Skeletal muscle tissue (tissue), 4 donors: ENCODE results near the gene TGM4. TPM values are rescaled to one million over a fixed set of nuclear protein-coding genes. Genes with fewer than 3 reads are reported as not detected.

Experiments used
- H3K27ac ChIP-seq: one replicate; pipeline ENCODE4 v1.7.0; 2013; ENCODE audit warnings: mild to moderate bottlenecking, low read depth, low read length, inconsistent platforms
- H3K27me3 ChIP-seq, 3 donors: one replicate each; pipeline ENCODE4 v1.7.0; 2013; ENCODE audit warnings: low read length in 3 of 3; ENCODE audit not compliant: control insufficient read depth in 3 of 3, insufficient read depth in 3 of 3
- H3K36me3 ChIP-seq, 3 donors: one replicate each; pipeline ENCODE4 v1.7.0; 2013; ENCODE audit warnings: low read length in 3 of 3; ENCODE audit not compliant: control insufficient read depth in 3 of 3, insufficient read depth in 3 of 3
- H3K4me1 ChIP-seq, 3 donors: one replicate each; pipeline ENCODE4 v1.7.0; 2013; ENCODE audit warnings: low read length in 3 of 3, mild to moderate bottlenecking in 3 of 3; ENCODE audit not compliant: control insufficient read depth in 3 of 3, insufficient read depth in 3 of 3
- H3K4me3 ChIP-seq, 3 donors: one replicate each; pipeline ENCODE4 v1.7.0; 2013; ENCODE audit warnings: low read length in 3 of 3
- H3K9ac ChIP-seq, 3 donors: one replicate each; pipeline ENCODE4 v1.7.0; 2013; ENCODE audit warnings: low read length in 3 of 3, mild to moderate bottlenecking in 3 of 3, moderate library complexity in 2 of 3, low read depth in 1 of 3
- H3K9me3 ChIP-seq, 3 donors: one replicate each; pipeline ENCODE4 v1.7.0; 2013; ENCODE audit warnings: low read length in 3 of 3; ENCODE audit not compliant: control insufficient read depth in 3 of 3
- total RNA-seq: library from RNA; depleted of rRNA; stranded (reverse); fragments of >200 nt; gene quantifications from one replicate; pipeline ENCODE4 v1.2.3, GENCODE V29; 2014
- donor health status: Osteomylitis.

Gene TGM4
- total RNA-seq, 1 donor from 2014 or later = not detected

GRCh38 chr3:44877333-44877732, 2.9 kb downstream of the TGM4 start:
- Histone ChIP-seq H3K4me1 (no peaks in the 10 kb centered on the region), H3K27ac (no peak overlapping the region), H3K27me3 (peaks cover 0 to 2% (median 0%) of the 10 kb centered on the region in 3 donors), H3K4me3 (no peak overlapping the region), H3K9me3 (no peaks in the 10 kb centered on the region), H3K36me3 (no peaks in the 10 kb centered on the region), H3K9ac (no peak overlapping the region)

- Histone ChIP-seq H3K27ac (no peak overlapping the region), H3K9me3 (no peaks in the 10 kb centered on the region), H3K4me1 (peaks cover 0 to 2% (median 0%) of the 10 kb centered on the region in 3 donors), H3K9ac (no peak overlapping the region), H3K27me3 (peaks cover 0 to 3% (median 2%) of the 10 kb centered on the region in 3 donors), H3K36me3 (no peaks in the 10 kb centered on the region), H3K4me3 (no peak overlapping the region)
These were observed 5.9 kb downstream of the TGM4 start for GRCh38 chr3:44880284-44880683.

GRCh38 chr3:44883213-44883955, 9.0 kb downstream of the TGM4 start:
- Histone ChIP-seq H3K9me3 (no peaks in the 10 kb centered on the region), H3K27me3 (peaks cover 0 to 7% (median 0%) of the 10 kb centered on the region in 3 donors), H3K4me3 (no peak overlapping the region), H3K36me3 (no peaks in the 10 kb centered on the region), H3K27ac (no peak overlapping the region), H3K4me1 (peaks cover 0 to 2% (median 0%) of the 10 kb centered on the region in 3 donors), H3K9ac (no peak overlapping the region)

GRCh38 chr3:44883999-44884431, 9.6 kb downstream of the TGM4 start:
- peaks cover 0 to 2% (median 0%) of the 10 kb centered on the region in 3 donors for H3K4me1 ChIP-seq
- no peaks in the 10 kb centered on the region for H3K9me3 ChIP-seq
- H3K4me3 ChIP-seq = no peak overlapping the region
- peaks cover 0 to 7% (median 0%) of the 10 kb centered on the region in 3 donors for H3K27me3 ChIP-seq
- H3K27ac ChIP-seq = no peak overlapping the region
- no peak overlapping the region for H3K9ac ChIP-seq
- no peaks in the 10 kb centered on the region for H3K36me3 ChIP-seq

- Histone ChIP-seq H3K27me3 (peaks cover 0 to 7% (median 0%) of the 10 kb centered on the region in 3 donors), H3K4me1 (peaks cover 0 to 2% (median 0%) of the 10 kb centered on the region in 3 donors), H3K36me3 (no peaks in the 10 kb centered on the region), H3K4me3 (no peak overlapping the region), H3K27ac (no peak overlapping the region), H3K9me3 (no peaks in the 10 kb centered on the region), H3K9ac (no peak overlapping the region)
These were observed 11.2 kb downstream of the TGM4 start for GRCh38 chr3:44885618-44886017.

GRCh38 chr3:44886561-44886960, 12.2 kb downstream of the TGM4 start:
- H3K4me1 ChIP-seq = peaks cover 0 to 2% (median 0%) of the 10 kb centered on the region in 3 donors
- no peaks in the 10 kb centered on the region for H3K9me3 ChIP-seq
- no peak overlapping the region for H3K27ac ChIP-seq
- peaks cover 0 to 7% (median 0%) of the 10 kb centered on the region in 3 donors for H3K27me3 ChIP-seq
- no peaks in the 10 kb centered on the region for H3K36me3 ChIP-seq
- no peak overlapping the region for H3K9ac ChIP-seq
- no peak overlapping the region for H3K4me3 ChIP-seq

- H3K4me1 ChIP-seq = peaks cover 0 to 2% (median 0%) of the 10 kb centered on the region in 3 donors
- H3K9me3 ChIP-seq = no peaks in the 10 kb centered on the region
- H3K27ac ChIP-seq = no peak overlapping the region
- H3K27me3 ChIP-seq = peaks cover 0 to 7% (median 0%) of the 10 kb centered on the region in 3 donors
- H3K36me3 ChIP-seq = no peaks in the 10 kb centered on the region
- H3K9ac ChIP-seq = no peak overlapping the region
- H3K4me3 ChIP-seq = no peak overlapping the region
These were observed 12.7 kb downstream of the TGM4 start for GRCh38 chr3:44887101-44887500.

- no peak overlapping the region for H3K4me3 ChIP-seq
- H3K9me3 ChIP-seq = no peaks in the 10 kb centered on the region
- no peaks in the 10 kb centered on the region for H3K36me3 ChIP-seq
- H3K9ac ChIP-seq = no peak overlapping the region
- H3K27ac ChIP-seq = no peak overlapping the region
- H3K27me3 ChIP-seq = peaks cover 0 to 6% (median 0%) of the 10 kb centered on the region in 3 donors
- no peaks in the 10 kb centered on the region for H3K4me1 ChIP-seq
These were observed 15.8 kb downstream of the TGM4 start for GRCh38 chr3:44890258-44890657.

GRCh38 chr3:44890852-44891251, 16.4 kb downstream of the TGM4 start:
- H3K9me3 ChIP-seq = no peaks in the 10 kb centered on the region
- H3K27me3 ChIP-seq = peaks cover 0 to 6% (median 0%) of the 10 kb centered on the region in 3 donors
- H3K4me3 ChIP-seq = no peak overlapping the region
- no peak overlapping the region for H3K27ac ChIP-seq
- H3K4me1 ChIP-seq = no peaks in the 10 kb centered on the region
- no peak overlapping the region for H3K9ac ChIP-seq
- H3K36me3 ChIP-seq = no peaks in the 10 kb centered on the region

- Histone ChIP-seq H3K36me3 (no peaks in the 10 kb centered on the region), H3K9ac (no peak overlapping the region), H3K9me3 (no peaks in the 10 kb centered on the region), H3K4me3 (no peak overlapping the region), H3K27me3 (peaks cover 0 to 2% (median 0%) of the 10 kb centered on the region in 3 donors), H3K4me1 (no peaks in the 10 kb centered on the region), H3K27ac (no peak overlapping the region)
These were observed 18.3 kb downstream of the TGM4 start for GRCh38 chr3:44892689-44893088.
